NCI-H2081 (cell line): ENCODE data around the gene ZNF324B.
"Not testable (repeated sequence)": the region's sequence is repeated elsewhere in the genome, so short reads cannot be mapped to it uniquely, and the experiment has no call there.

ENCODE experiments used
- DNase-seq, 2 experiments: peaks; one replicate each; lab custom pipeline; 2025; lab: John Stamatoyannopoulos, UW

Gene ZNF324B

DNA sequence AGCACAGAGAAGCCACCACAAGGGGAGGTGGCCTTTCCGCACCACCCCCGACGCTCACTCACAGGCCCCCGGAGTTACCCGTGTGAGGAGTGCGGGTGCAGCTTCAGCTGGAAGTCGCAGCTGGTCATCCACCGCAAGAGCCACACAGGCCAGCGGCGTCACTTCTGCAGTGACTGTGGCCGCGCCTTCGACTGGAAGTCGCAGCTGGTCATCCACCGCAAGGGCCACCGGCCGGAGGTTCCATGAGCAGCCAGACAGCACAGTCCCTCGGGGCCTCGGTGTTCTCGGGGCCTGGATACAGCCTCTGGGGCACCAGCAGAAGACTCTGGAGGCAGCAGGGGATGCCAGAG lies 29.0 kb downstream of the ZNF324B start:
- no peak for DNase-seq

DNA sequence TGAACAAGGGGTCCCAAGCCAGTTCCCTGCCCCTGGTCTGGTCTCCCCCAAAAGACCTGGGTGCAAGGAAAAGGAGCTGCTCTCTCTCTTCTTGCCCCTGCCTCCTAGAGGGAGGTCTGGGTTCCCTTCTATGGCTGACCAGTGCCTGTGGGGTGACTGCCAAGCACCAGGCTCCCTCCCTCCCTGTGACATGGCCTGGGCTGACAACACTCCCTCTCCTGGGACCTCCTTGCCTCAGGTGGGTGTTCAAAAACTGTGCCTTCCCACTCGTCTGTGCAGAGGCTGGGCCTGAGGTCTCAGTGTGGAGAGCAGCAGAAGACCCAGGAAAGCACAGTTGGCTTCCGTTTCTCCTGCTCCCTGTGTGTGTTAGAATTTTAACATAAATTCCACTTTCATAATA lies 29.4 kb downstream of the ZNF324B start:
- DNase-seq, result no peak

DNA sequence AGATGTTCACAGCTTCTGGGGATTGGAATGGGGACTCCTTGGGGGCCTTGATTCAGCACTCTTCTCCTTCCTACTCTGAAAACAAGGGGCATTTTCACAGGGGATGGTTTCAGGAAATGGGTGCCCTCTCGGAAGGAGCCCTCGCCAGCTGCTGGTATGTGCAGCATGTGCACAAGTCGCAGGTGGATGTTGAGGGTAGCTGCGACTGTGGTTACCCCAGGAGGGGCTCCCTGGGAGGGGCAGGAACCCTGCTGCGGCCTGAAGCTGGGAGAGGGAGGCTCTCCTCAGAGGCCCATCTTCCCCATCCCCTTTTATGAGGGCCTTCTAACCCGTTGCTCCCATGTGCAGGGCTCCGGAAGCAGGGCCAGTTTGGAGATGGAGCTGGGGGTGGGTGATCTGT lies 30.9 kb downstream of the ZNF324B start:
- DNase-seq, result no peak

DNA sequence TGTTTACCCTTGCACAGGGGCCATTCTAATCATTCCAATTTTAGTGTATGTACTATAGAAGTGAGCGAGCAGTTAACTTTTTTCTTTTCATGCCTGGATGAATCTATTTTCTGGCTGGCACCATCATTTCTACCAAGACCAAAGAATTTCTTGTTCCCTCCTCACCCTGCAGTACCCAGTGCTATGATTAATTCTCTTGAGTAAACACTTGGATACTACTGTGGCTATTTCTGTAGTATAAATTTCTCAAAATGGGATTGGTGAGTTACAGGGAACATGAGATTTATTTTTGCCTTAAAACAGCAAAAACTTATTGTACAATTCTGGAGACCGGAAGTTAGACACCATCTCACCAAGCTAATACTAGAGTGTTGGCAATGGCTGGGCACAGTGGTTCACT lies 32.4 kb downstream of the ZNF324B start:
- DNase-seq, result no peak

DNA sequence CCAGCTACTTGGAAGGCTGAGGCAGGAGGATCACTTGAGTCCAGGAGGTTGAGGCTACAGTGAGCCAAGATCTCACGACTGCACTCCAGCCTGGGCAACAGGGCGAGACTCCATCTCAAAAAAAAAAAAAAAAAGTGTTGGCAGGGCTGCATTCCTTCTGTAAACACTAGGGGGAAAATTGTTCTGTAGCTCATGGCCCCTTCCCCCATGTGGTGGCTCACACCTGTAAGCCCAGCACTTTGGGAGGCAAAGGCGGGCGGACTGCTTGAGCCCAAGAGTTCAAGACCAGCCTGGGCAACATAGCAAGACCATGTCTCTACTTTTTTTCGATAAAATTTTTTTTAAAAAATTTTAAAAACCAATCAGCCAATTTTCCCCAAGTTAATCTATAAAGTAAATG lies 32.9 kb downstream of the ZNF324B start:
- DNase-seq, result not testable (repeated sequence)

DNA sequence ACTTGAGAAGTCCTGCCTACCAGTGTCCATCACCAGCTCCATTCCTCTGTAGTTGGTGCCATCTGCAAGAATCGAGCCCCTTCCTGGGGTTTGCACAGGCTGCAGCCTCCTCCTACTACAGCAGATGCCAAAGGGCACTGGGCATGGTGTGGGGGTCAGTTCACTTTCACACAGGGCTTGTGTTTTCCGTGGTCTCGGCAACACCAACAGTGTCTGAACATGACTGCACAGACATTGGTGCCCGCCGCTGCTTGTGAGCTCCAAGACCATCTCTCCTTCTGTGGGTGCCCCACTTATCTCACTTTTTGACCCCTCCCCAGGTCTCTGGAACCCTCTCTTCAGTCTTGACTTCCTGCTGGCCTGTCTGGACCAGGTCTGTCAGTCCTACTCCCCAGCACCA lies 40.0 kb downstream of the ZNF324B start:
- DNase-seq, result no peak

DNA sequence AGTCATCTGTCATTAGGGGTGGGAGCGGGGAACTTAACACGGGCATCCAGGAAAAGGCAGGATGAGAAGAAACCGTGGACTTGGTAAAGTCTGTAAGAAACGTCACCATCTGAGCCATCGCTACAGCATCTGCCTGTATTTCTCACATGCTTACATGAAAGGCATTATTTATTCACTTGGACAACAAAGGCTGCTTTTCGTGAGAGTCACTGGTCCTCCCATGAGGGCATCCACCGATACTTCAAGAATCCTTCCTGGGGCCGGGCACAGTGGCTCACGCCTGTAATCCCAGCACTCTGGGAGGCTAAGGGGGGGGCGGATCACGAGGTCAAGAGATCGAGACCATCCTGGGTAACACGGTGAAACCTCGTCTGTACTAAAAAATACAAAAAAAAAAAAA lies 40.8 kb downstream of the ZNF324B start:
- no peak for DNase-seq

DNA sequence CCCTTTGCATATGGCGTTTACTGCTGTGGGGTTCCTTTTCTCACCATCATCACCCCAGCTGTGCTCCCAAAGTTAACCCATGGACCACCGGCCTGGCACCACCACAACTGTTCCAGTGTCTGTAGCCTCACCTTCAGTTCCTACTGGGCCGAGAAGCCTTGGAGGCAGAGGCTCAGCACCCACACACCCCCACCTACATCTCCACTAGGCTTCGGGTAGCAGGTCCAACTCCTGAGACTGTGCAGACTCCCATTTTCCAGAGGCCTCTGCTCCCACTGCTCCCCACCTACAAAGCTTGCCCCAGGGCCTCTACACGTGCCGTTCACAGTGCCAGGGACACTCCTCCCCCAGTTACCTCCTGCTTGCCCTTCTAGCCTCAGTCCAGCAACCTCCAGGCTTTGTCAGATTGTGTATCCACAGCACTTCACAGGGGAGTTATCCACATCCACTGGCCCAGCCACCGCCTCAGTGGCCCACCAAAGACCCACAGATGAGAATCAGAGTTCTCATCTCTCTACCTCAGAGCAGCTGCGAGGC lies 46.3 kb downstream of the ZNF324B start:
- no peak for DNase-seq

DNA sequence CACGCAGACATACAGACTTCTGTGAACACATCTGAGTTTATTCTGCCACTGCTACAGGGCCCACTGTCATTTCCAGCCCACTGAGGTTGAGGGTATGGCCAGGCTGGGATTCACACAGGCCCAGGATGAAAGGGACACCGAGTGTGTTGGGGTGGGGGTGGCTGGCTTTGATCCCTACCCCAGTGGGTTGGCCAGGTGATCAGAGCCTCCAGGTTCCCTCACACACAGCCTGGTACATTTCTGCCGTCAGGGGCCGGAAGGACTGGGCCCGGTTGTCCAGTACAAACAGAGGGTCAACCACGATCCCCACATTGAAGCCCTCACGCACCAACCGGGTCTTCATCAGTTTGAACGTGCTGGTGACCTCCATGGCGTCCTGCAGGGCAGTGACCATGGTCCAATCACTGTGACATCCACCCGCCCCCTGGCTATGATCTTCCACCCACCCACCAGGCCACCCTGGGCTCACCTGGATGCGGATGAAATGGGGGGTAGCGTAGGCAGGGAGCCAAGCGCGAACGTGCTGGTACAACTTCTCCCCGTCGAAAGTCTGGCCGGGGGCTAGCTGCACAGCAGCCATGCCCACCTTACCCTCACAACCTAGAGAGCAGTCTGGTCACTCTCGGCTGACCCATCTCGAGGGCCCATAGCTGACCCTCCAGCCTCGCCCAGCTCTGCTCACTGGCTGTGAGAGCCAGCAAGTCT lies 47.0 kb downstream of the ZNF324B start:
- no peak for DNase-seq

DNA sequence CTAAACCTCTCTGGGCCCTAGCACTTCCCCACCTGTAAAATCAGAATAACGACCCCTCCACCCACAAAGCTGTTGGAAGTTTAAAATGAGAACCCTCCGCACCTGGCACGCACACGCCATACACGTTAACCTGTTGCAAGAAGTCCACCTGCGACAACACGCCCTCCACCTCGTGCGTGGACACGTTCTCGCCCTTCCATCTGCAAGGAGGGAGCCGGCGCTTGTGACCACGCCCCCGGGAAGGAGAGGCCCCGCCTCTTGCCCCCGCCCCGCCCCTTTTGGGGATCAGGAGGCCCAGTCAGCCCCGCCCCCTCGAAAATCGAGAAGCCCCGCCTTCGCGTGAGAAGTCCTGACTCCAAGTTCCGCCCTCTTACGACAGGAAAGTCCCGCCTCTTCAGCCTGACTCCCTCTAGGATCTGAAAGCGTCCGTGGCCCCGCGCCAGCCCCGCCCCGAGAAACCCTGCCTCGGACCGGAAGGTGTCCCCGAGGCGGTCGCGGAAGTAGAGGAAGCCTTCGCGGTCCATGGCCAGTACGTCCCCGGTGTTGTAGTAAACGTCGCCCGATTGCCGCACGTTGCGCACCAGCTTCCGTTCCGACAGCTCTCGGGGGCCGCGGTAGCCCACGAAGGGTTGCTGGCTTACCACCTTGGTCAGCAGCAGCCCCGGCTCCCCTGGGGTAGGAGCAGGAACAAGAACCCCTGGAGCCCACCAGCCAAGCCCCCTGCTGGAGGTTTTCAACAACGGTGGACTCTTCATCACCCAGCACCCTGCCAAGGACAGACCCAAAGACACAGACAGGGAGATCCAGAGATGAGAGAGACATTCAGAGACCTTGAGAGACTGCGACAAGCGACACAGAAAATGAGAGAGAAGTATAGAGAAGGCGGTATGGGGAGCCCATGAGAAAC lies 47.9 kb downstream of the ZNF324B start:
- DNase-seq, result peak; percentile 98 to 99

DNA sequence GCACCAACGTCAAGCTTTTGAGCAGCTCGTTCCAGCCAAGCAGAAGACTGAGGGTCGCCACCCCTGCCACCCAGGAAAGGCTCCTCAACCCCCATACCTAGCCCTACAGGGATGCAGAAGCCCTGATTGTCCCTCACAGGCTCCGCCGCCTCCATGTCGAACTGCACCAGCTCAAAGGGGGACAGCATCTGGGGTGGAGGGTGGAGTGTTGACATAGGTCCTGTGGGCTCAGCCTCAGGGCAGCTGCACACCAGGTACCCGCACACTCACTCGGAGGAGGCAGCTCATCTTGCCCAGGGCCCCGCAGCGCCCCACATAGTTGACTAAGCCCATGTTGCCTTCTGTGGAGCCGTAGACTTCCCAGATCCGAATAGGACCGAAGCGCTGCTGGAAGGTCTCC lies 48.8 kb downstream of the ZNF324B start:
- no peak for DNase-seq
